ENCODE results near the gene SEC14L3. TPM values are rescaled to one million over a fixed set of nuclear protein-coding genes. Genes with fewer than 3 reads are reported as not detected.

Gene SEC14L3
- total and polyA plus RNA-seq, 10 of the 15 experiments (the other 5 are each of a cell fraction or from before 2014, with no cell fraction given) = 0.03 TPM; not detected in 9

DNA sequence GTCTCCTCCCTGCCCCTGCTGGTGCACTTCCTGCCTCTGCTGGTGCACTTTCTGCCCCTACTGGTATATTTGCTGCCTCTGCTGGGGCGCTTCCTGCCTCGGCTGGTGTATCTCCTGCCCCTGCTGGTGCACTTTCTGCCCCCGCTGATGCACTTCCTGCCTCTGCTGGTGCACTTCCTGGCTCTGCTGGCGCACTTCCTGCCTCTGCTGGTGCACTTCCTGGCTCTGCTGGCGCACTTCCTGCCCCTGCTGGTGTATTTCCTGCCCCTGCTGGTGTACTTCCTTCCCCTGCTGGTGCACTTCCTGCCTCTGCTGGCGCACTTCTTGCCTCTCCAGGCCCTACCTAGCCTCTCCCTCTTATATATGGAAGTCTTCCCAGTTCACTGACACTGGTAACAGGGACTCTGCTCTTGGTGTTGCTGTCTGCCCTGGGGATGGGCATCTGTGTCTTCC, 36.1 kb downstream of the SEC14L3 start:
- CTCF ChIA-PET = interaction anchor here (1.1 to 1.5 kb wide), 2 partner anchors 9 to 43 kb away, joined by 3 to 10 read pairs; no protein-coding TSS in a partner anchor
- in situ Hi-C loops (cut with MboI) (no loop called here), intact Hi-C loops (cut with micrococcal nuclease; ENCODE audit: unreplicated experiment) (no loop called here)
- 0 out of 2 replicates have a peak overlapping the region, but pooled peaks have one; percentile 7 for H3K4me3 ChIP-seq
- POLR2A ChIA-PET = no interaction called here
- DNase-seq (ENCODE audit: low read depth, low spot score) (no peak), ATAC-seq (peak; percentile 52), FAIRE-seq (peak; percentile 94)
- RAD21 ChIA-PET (ENCODE audit: unreplicated experiment) = interaction anchor here (0.9 kb wide), 1 partner anchor 320 kb away, joined by 3 read pairs; no protein-coding TSS in a partner anchor
- BruUV-seq (replicated peaks) = no TSS peak
- peak overlapping the region; percentile 73 for H2AFZ ChIP-seq (ENCODE audit: control insufficient read depth, low read depth, low read length)
- no peaks in the 10 kb centered on the region for H4K20me1 ChIP-seq (ENCODE audit: control insufficient read depth, insufficient read depth)
- 0 out of 2 replicates have a peak overlapping the region, but pooled peaks have one; percentile 37 for H3K27ac ChIP-seq (ENCODE audit: control insufficient read depth, insufficient read depth)
- H3K4me2 ChIP-seq (ENCODE audit: control insufficient read depth, insufficient read depth) = peak overlapping the region; percentile 59
- peak overlapping the region; percentile 8; the same call in 1 of the 2 replicates for H3K9ac ChIP-seq (ENCODE audit: control insufficient read depth, insufficient read depth, low read length)
- H3K4me1 ChIP-seq (ENCODE audit: control insufficient read depth, insufficient read depth, low read length) = peaks cover 8% of the 10 kb centered on the region
- H3K79me2 ChIP-seq (ENCODE audit: control insufficient read depth, insufficient read depth, low read length) = no peaks in the 10 kb centered on the region
- no peaks in the 10 kb centered on the region for H3K27me3 ChIP-seq (replicated peaks in 1 of 2; ENCODE audit: control insufficient read depth in 2 of 2, insufficient read depth in 2 of 2, low read length in 1 of 2)
- SMC1A ChIA-PET (ENCODE audit: uncharacterized antibody, unreplicated experiment) = interaction anchor here (0.9 to 1.3 kb wide), 2 partner anchors 8 to 14 kb away, joined by 3 to 4 read pairs; no protein-coding TSS in a partner anchor
- peaks cover 8% of the 10 kb centered on the region; the same call in 2 of the 3 replicates for H3K9me3 ChIP-seq (replicated peaks; ENCODE audit: control insufficient read depth, insufficient read depth, low read length)
- WGBS (ENCODE audit: insufficient coverage, insufficient replicate concordance, low lambda C conversion rate, missing lambda C conversion rate) = 0% methylated on average over 6 of the region's 6 CpGs
- H3K36me3 ChIP-seq (ENCODE audit: control insufficient read depth in 2 of 2, insufficient read depth in 2 of 2, low read length in 1 of 2) = no peaks in the 10 kb centered on the region
- no peak for TF ChIP-seq MYC (IDR thresholded peaks at IDR 0.05; ENCODE audit: insufficient read depth, insufficient read length, insufficient replicate concordance, low read length, severe bottlenecking)
- TF ChIP-seq, protein P1, sequence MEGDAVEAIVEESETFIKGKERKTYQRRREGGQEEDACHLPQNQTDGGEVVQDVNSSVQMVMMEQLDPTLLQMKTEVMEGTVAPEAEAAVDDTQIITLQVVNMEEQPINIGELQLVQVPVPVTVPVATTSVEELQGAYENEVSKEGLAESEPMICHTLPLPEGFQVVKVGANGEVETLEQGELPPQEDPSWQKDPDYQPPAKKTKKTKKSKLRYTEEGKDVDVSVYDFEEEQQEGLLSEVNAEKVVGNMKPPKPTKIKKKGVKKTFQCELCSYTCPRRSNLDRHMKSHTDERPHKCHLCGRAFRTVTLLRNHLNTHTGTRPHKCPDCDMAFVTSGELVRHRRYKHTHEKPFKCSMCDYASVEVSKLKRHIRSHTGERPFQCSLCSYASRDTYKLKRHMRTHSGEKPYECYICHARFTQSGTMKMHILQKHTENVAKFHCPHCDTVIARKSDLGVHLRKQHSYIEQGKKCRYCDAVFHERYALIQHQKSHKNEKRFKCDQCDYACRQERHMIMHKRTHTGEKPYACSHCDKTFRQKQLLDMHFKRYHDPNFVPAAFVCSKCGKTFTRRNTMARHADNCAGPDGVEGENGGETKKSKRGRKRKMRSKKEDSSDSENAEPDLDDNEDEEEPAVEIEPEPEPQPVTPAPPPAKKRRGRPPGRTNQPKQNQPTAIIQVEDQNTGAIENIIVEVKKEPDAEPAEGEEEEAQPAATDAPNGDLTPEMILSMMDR (IDR thresholded peaks at IDR 0.05 in 2 of 3, conservative IDR thresholded peaks at IDR 0.05 in 1 of 3; ENCODE audit: control insufficient read depth in 2 of 3, extremely low read depth in 1 of 3, insufficient read depth in 1 of 3, low read depth in 3 of 3, low read length in 3 of 3) = peak in 2 of 3 experiments; percentile 17 to 32; a peak in 3 of 6 replicates
- TF ChIP-seq ETV6 (conservative IDR thresholded peaks at IDR 0.05 in 1 of 2, IDR thresholded peaks at IDR 0.05 in 1 of 2; ENCODE audit: borderline replicate concordance in 1 of 2, low read depth in 1 of 2) = peak in 1 of 2 experiments; percentile 100; a peak in 2 of 4 replicates
- 0 out of 2 replicates have a peak, but pooled peaks have one; percentile 39 for TF ChIP-seq ATF7 (IDR thresholded peaks at IDR 0.05; ENCODE audit: low read depth)
- peak in 1 of 2 experiments; percentile 72; a peak in 2 of 3 replicates for TF ChIP-seq EGR1 (IDR thresholded peaks at IDR 0.05; ENCODE audit: borderline replicate concordance in 1 of 2, low read depth in 2 of 2, low read length in 2 of 2)
- TF ChIP-seq, protein P2, sequence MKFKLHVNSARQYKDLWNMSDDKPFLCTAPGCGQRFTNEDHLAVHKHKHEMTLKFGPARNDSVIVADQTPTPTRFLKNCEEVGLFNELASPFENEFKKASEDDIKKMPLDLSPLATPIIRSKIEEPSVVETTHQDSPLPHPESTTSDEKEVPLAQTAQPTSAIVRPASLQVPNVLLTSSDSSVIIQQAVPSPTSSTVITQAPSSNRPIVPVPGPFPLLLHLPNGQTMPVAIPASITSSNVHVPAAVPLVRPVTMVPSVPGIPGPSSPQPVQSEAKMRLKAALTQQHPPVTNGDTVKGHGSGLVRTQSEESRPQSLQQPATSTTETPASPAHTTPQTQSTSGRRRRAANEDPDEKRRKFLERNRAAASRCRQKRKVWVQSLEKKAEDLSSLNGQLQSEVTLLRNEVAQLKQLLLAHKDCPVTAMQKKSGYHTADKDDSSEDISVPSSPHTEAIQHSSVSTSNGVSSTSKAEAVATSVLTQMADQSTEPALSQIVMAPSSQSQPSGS (IDR thresholded peaks at IDR 0.05; ENCODE audit: low read length) = no peak
- TF ChIP-seq GABPA (IDR thresholded peaks at IDR 0.05; ENCODE audit: low read depth) = peak; percentile 93
- TF ChIP-seq POLR2A (IDR thresholded peaks at IDR 0.05; ENCODE audit: low read depth, low read length) = peak; percentile 30
- 0 out of 2 replicates have a peak, but pooled peaks have one; percentile 22 for TF ChIP-seq RUNX3 (IDR thresholded peaks at IDR 0.05; ENCODE audit: low read length)
- TF ChIP-seq, protein P3, sequence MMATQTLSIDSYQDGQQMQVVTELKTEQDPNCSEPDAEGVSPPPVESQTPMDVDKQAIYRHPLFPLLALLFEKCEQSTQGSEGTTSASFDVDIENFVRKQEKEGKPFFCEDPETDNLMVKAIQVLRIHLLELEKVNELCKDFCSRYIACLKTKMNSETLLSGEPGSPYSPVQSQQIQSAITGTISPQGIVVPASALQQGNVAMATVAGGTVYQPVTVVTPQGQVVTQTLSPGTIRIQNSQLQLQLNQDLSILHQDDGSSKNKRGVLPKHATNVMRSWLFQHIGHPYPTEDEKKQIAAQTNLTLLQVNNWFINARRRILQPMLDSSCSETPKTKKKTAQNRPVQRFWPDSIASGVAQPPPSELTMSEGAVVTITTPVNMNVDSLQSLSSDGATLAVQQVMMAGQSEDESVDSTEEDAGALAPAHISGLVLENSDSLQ (IDR thresholded peaks at IDR 0.05) = no peak
- TF ChIP-seq, protein P4, sequence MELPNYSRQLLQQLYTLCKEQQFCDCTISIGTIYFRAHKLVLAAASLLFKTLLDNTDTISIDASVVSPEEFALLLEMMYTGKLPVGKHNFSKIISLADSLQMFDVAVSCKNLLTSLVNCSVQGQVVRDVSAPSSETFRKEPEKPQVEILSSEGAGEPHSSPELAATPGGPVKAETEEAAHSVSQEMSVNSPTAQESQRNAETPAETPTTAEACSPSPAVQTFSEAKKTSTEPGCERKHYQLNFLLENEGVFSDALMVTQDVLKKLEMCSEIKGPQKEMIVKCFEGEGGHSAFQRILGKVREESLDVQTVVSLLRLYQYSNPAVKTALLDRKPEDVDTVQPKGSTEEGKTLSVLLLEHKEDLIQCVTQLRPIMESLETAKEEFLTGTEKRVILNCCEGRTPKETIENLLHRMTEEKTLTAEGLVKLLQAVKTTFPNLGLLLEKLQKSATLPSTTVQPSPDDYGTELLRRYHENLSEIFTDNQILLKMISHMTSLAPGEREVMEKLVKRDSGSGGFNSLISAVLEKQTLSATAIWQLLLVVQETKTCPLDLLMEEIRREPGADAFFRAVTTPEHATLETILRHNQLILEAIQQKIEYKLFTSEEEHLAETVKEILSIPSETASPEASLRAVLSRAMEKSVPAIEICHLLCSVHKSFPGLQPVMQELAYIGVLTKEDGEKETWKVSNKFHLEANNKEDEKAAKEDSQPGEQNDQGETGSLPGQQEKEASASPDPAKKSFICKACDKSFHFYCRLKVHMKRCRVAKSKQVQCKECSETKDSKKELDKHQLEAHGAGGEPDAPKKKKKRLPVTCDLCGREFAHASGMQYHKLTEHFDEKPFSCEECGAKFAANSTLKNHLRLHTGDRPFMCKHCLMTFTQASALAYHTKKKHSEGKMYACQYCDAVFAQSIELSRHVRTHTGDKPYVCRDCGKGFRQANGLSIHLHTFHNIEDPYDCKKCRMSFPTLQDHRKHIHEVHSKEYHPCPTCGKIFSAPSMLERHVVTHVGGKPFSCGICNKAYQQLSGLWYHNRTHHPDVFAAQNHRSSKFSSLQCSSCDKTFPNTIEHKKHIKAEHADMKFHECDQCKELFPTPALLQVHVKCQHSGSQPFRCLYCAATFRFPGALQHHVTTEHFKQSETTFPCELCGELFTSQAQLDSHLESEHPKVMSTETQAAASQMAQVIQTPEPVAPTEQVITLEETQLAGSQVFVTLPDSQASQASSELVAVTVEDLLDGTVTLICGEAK (IDR thresholded peaks at IDR 0.05; ENCODE audit: borderline replicate concordance) = peak; percentile 77
- TF ChIP-seq ZNF384 (IDR thresholded peaks at IDR 0.05; ENCODE audit: borderline replicate concordance, low read depth, low read length) = no peak

Measured in GM12878 (cell line).